Epithelial cell of esophagus (primary cell): ENCODE measurements around the gene MILR1.
"Not testable (repeated sequence)": the region's sequence is repeated elsewhere in the genome, so short reads cannot be mapped to it uniquely, and the experiment has no call there.

Source experiments
- DNase-seq: peaks from one replicate; pipeline ENCODE4 v3.0.0; 2010; ENCODE audit warnings: low read depth
- H3K4me3 ChIP-seq: 2 replicates; pipeline ENCODE4 v1.5.1; 2011; ENCODE audit warnings: mild to moderate bottlenecking, low read length, control low read depth
- CTCF ChIP-seq: IDR thresholded peaks from 2 replicates; pipeline ENCODE4 v1.5.1; 2011; ENCODE audit warnings: low read depth, mild to moderate bottlenecking, low read length, control low read depth, inconsistent platforms; ENCODE audit not compliant: insufficient read depth; ENCODE audit errors: missing control alignments

The MILR1 gene

GRCh38 chr17:64459284-64459747, 10.4 kb downstream of the MILR1 start:
- no peak for TF ChIP-seq CTCF
- no peak overlapping the region for H3K4me3 ChIP-seq
- DNase-seq: peak; percentile 60

- not testable (repeated sequence) for DNase-seq
These were observed 10.9 kb downstream of the MILR1 start for GRCh38 chr17:64459818-64460217.

DNA sequence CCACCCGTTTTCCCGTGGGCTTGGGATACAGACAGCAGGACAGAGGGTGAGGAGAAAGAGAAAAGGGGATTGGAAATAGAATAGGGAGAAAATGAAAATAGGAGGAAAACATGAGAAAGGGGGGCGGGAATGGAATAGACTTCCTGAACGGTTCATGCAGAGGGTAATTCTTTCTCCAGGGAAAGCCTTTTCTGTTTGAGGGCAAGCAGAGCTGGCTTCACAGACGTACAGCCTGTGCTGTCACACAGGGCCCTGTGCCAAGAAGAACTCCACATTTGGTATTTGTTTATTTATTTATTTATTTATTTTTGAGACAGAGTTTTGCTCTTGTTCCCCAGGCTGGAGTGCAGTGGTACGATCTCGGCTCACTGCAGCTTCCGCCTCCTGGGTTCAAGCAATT, 12.0 kb downstream of the MILR1 start:
- TF ChIP-seq CTCF: no peak
- H3K4me3 ChIP-seq: no peak overlapping the region
- no peak for DNase-seq

More at GRCh38 chr17:64459818-64460217, 10.9 kb downstream of the MILR1 start:
- not testable (repeated sequence) for H3K4me3 ChIP-seq

DNA sequence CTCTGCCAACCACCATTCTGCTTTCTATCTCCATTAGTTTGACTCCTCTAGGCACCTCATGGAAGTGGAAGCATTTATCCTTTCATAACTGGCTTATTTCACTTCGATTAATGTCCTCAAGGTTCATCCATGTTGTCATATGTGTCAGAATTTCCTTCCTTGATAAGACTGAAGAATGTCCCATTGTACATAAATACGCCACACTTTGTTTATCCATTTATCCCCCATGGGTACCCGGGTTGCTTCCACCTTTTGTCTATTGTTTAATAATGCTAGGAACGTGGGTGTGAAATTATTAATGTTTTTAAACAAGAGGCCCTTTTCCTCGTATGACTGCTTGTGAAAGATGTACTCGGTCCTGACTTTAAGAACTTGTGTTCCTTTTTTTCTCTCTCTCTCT, 12.9 kb downstream of the MILR1 start:
- H3K4me3 ChIP-seq: no peak overlapping the region
- no peak for DNase-seq
- TF ChIP-seq CTCF: no peak

DNA sequence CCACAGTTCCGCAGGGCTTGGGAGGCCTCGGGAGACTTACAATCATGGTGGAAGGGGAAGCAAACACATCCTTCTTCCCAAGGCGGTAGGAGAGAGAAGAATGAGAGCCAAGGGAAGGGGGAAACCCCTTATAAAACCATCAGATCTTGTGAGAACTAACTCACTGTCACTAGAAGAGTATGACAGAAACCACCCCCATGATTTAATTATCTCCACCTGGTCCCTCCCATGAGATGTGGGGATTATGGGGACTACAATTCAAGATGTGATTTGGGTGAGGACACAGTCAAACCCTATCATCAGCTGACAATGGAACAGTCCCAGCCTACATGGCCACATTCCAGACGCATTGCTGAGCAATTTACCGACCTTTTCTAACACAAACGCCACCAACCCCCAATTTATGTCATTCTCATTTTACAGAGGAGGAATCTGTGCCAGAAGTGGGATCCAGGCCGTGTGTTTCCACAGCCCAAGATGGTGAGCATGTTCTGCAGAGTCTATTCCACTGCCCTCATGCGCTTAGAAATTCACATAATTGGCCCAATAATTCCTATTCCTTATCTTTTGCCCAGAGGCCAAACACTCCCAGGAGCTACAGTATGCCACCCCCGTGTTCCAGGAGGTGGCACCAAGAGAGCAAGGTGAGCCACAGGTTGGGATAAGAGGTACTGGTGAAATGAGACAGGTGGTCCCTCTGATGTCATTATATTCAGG, 17.3 kb downstream of the MILR1 start:
- H3K4me3 ChIP-seq: no peak overlapping the region
- no peak for DNase-seq
- TF ChIP-seq CTCF: no peak

GRCh38 chr17:64466834-64467233, 17.9 kb downstream of the MILR1 start:
- DNase-seq, H3K4me3 ChIP-seq: not testable (repeated sequence)

DNA sequence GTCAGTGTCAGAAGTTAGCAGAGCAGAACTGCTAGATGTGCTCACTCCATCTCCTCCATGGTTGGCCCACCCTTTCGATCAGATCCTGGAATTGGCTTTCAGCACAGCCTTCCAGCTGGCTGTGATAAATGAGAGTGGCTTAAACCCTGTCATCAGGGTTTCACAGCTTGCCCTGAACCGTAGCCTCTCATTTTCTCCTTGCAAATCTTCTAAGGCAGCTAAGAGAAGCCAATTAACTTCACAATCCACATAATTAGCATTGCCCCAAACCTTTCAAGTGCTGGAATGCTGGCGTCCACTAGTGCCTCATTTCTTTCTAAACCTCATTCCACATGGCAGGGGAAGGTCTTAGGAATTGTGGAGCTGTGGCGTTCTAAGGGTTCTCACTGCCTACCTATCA, 21.7 kb downstream of the MILR1 start:
- no peak overlapping the region for H3K4me3 ChIP-seq
- no peak for DNase-seq
- no peak for TF ChIP-seq CTCF

DNA sequence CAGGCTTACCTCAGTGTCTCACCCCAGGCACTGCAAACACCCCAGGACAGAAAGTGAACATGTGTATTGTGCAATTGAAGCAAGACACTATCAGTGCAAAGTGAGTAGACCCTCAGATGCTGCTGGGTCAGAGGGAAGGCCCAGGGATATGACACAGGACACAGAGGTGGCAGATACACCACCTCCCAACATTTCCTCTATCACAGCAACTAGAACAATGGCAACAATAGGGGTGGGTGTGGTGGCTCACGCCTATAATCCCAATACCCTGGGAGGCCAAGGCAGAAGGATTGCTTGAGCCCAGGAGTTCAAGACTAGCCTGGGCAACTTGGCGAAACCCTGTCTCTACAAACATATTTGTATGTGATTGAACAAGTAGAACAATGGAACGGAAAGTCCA, 22.5 kb downstream of the MILR1 start:
- no peak overlapping the region for H3K4me3 ChIP-seq
- TF ChIP-seq CTCF: no peak
- DNase-seq: no peak
